MM.1S (cell line): ENCODE data around the gene CTNNBL1.

Experiments
- CTCF ChIP-seq: fragments of 300-600 bp; sonication (generic); IDR thresholded peaks from 2 replicates; pipeline ENCODE4 v1.5.1; 2016; ENCODE audit warnings: antibody characterized with exemption, low read length, mixed read lengths
- EZH2 ChIP-seq: fragments of 300-600 bp; sonication (generic); optimal IDR thresholded peaks from 2 replicates; pipeline ENCODE3; 2017; ENCODE audit warnings: low read depth, mild to moderate bottlenecking, antibody characterized with exemption, low read length, mixed read lengths
- EZH2phosphoT487 ChIP-seq: fragments of 300-600 bp; sonication (generic); IDR thresholded peaks from 2 replicates; pipeline ENCODE4 v1.6.1; 2018; ENCODE audit warnings: antibody characterized with exemption, low read length

GRCh38 chr20:37669773-37670236 is 24.0 kb upstream of the CTNNBL1 start:
- TF ChIP-seq CTCF (no peak), EZH2 (no peak), EZH2phosphoT487 (no peak)
